Mucosa of stomach (tissue), 1 donor: Measurements from ENCODE around the gene TIMP3.

Experiments used
- H3K27me3 ChIP-seq: one replicate; pipeline ENCODE4 v1.7.0; 2013; ENCODE audit warnings: mild to moderate bottlenecking, low read length; ENCODE audit not compliant: control insufficient read depth, insufficient read depth
- H3K36me3 ChIP-seq: one replicate; pipeline ENCODE4 v1.7.0; 2013; ENCODE audit warnings: low read length; ENCODE audit not compliant: control insufficient read depth, insufficient read depth
- H3K4me1 ChIP-seq: one replicate; pipeline ENCODE4 v1.7.0; 2013; ENCODE audit warnings: mild to moderate bottlenecking, low read length; ENCODE audit not compliant: control insufficient read depth, insufficient read depth
- H3K4me3 ChIP-seq: one replicate; pipeline ENCODE4 v1.7.0; 2013; ENCODE audit warnings: low read length
- H3K9ac ChIP-seq: one replicate; pipeline ENCODE4 v1.7.0; 2013; ENCODE audit warnings: mild to moderate bottlenecking, low read length, moderate library complexity
- H3K9me3 ChIP-seq: one replicate; pipeline ENCODE4 v1.7.0; 2013; ENCODE audit warnings: mild to moderate bottlenecking, low read length, moderate library complexity; ENCODE audit not compliant: control insufficient read depth
- donor health status: Pancreatic carcinoma.

Gene TIMP3

GRCh38 chr22:32803020-32803737, 1.7 kb downstream of the TIMP3 start:
- no peaks in the 10 kb centered on the region for H3K36me3 ChIP-seq
- peaks cover 6% of the 10 kb centered on the region for H3K4me1 ChIP-seq
- H3K9me3 ChIP-seq: no peaks in the 10 kb centered on the region
- peak overlapping the region; percentile 34 for H3K9ac ChIP-seq
- H3K27me3 ChIP-seq: peaks cover 29% of the 10 kb centered on the region
- H3K4me3 ChIP-seq: no peak overlapping the region

- H3K4me1 ChIP-seq: peaks cover 6% of the 10 kb centered on the region
- peaks cover 29% of the 10 kb centered on the region for H3K27me3 ChIP-seq
- peak overlapping the region; percentile 34 for H3K9ac ChIP-seq
These were observed 2.4 kb downstream of the TIMP3 start for GRCh38 chr22:32803738-32804435.

GRCh38 chr22:32804531-32805360, 3.2 kb downstream of the TIMP3 start:
- peaks cover 29% of the 10 kb centered on the region for H3K27me3 ChIP-seq
- H3K4me3 ChIP-seq: no peak overlapping the region
- no peaks in the 10 kb centered on the region for H3K36me3 ChIP-seq
- H3K9ac ChIP-seq: no peak overlapping the region
- H3K4me1 ChIP-seq: peaks cover 6% of the 10 kb centered on the region
- H3K9me3 ChIP-seq: no peaks in the 10 kb centered on the region

More at GRCh38 chr22:32803738-32804435, 2.4 kb downstream of the TIMP3 start:
- no peak overlapping the region for H3K4me3 ChIP-seq
- no peaks in the 10 kb centered on the region for H3K9me3 ChIP-seq
- no peaks in the 10 kb centered on the region for H3K36me3 ChIP-seq

- Histone ChIP-seq H3K36me3 (no peaks in the 10 kb centered on the region), H3K4me1 (peaks cover 6% of the 10 kb centered on the region)
These were observed 3.9 kb downstream of the TIMP3 start for GRCh38 chr22:32805361-32805881.

GRCh38 chr22:32806296-32806695, 4.8 kb downstream of the TIMP3 start:
- Histone ChIP-seq H3K36me3 (no peaks in the 10 kb centered on the region), H3K9ac (no peak overlapping the region), H3K9me3 (no peaks in the 10 kb centered on the region), H3K4me3 (no peak overlapping the region), H3K4me1 (no peaks in the 10 kb centered on the region), H3K27me3 (peaks cover 19% of the 10 kb centered on the region)

More at GRCh38 chr22:32805361-32805881, 3.9 kb downstream of the TIMP3 start:
- Histone ChIP-seq H3K9me3 (no peaks in the 10 kb centered on the region), H3K27me3 (peaks cover 28% of the 10 kb centered on the region), H3K9ac (no peak overlapping the region), H3K4me3 (no peak overlapping the region)

GRCh38 chr22:32808038-32808445, 6.5 kb downstream of the TIMP3 start:
- Histone ChIP-seq H3K4me3 (no peak overlapping the region), H3K4me1 (no peaks in the 10 kb centered on the region), H3K9me3 (no peaks in the 10 kb centered on the region), H3K36me3 (no peaks in the 10 kb centered on the region), H3K27me3 (peaks cover 8% of the 10 kb centered on the region), H3K9ac (no peak overlapping the region)

GRCh38 chr22:32809786-32810554, 8.5 kb downstream of the TIMP3 start:
- Histone ChIP-seq H3K36me3 (no peaks in the 10 kb centered on the region), H3K9me3 (no peaks in the 10 kb centered on the region), H3K4me1 (no peaks in the 10 kb centered on the region), H3K9ac (no peak overlapping the region), H3K4me3 (no peak overlapping the region), H3K27me3 (no peaks in the 10 kb centered on the region)

GRCh38 chr22:32810555-32811133, 9.1 kb downstream of the TIMP3 start:
- no peaks in the 10 kb centered on the region for H3K36me3 ChIP-seq
- H3K4me1 ChIP-seq: no peaks in the 10 kb centered on the region
- no peak overlapping the region for H3K4me3 ChIP-seq
- H3K9ac ChIP-seq: no peak overlapping the region
- H3K9me3 ChIP-seq: no peaks in the 10 kb centered on the region
- no peaks in the 10 kb centered on the region for H3K27me3 ChIP-seq

GRCh38 chr22:32811788-32812545, 10.5 kb downstream of the TIMP3 start:
- H3K9ac ChIP-seq: no peak overlapping the region
- no peaks in the 10 kb centered on the region for H3K9me3 ChIP-seq
- no peaks in the 10 kb centered on the region for H3K27me3 ChIP-seq
- no peaks in the 10 kb centered on the region for H3K4me1 ChIP-seq
- no peak overlapping the region for H3K4me3 ChIP-seq
- H3K36me3 ChIP-seq: no peaks in the 10 kb centered on the region

- Histone ChIP-seq H3K9ac (no peak overlapping the region), H3K36me3 (no peaks in the 10 kb centered on the region), H3K27me3 (no peaks in the 10 kb centered on the region), H3K9me3 (no peaks in the 10 kb centered on the region), H3K4me3 (no peak overlapping the region), H3K4me1 (no peaks in the 10 kb centered on the region)
These were observed 12.9 kb downstream of the TIMP3 start for GRCh38 chr22:32814285-32814860.
